Breast epithelium (tissue), 4 donors: ENCODE data around the gene PSAP. TPM values are rescaled to one million over a fixed set of nuclear protein-coding genes. Genes with fewer than 3 reads are reported as not detected.
"Not testable (repeated sequence)": the region's sequence is repeated elsewhere in the genome, so short reads cannot be mapped to it uniquely, and the experiment has no call there.

Experiments
- DNase-seq, 2 donors: peaks; one replicate each; pipeline ENCODE4 v3.0.0-alpha.2; 2019; ENCODE audit warnings: low spot score in 2 of 2
- H3K27ac ChIP-seq, 2 donors: fragments of 200-600 bp; sonication (generic) in 1 of 2; one replicate each; pipeline ENCODE4 v1.5.1; 2016 to 2019; ENCODE audit warnings: mild to moderate bottlenecking in 1 of 2
- H3K27me3 ChIP-seq, 2 donors: fragments of 200-600 bp; sonication (generic) in 1 of 2; one replicate each; pipeline versions ENCODE4 v1.5.1 to v1.6.0; 2017 to 2019; ENCODE audit warnings: control low read depth in 1 of 2, mild to moderate bottlenecking in 1 of 2
- H3K36me3 ChIP-seq: fragments of 200-600 bp; one replicate; pipeline ENCODE4 v1.5.1; 2019
- H3K4me1 ChIP-seq, 2 donors: fragments of 200-600 bp; sonication (generic); one replicate each; pipeline ENCODE4 v1.5.1; 2016 to 2019; ENCODE audit warnings: control low read depth in 1 of 2
- H3K4me3 ChIP-seq, 3 donors: fragments of 200-600 bp; sonication (generic); 1 replicate in 2 of 3; 2 replicates in 1 of 3; pipeline ENCODE4 v1.5.1; 2016 to 2019; ENCODE audit warnings: mild to moderate bottlenecking in 3 of 3, moderate library complexity in 2 of 3
- H3K9me3 ChIP-seq, 2 donors: fragments of 200-600 bp; sonication (generic) in 1 of 2; one replicate each; pipeline ENCODE4 v1.5.1; 2016 to 2019; ENCODE audit warnings: control low read depth in 1 of 2
- CTCF ChIP-seq, 3 donors: fragments of 450-650 bp; IDR thresholded peaks; one replicate each; pipeline ENCODE4 v1.5.1; 2016 to 2017; ENCODE audit warnings: antibody characterized with exemption in 3 of 3, mild to moderate bottlenecking in 3 of 3, moderate library complexity in 3 of 3
- POLR2A ChIP-seq: fragments of 450-650 bp; IDR thresholded peaks from one replicate; pipeline ENCODE4 v1.6.1; 2016; ENCODE audit warnings: antibody characterized with exemption, mild to moderate bottlenecking, moderate library complexity
- POLR2AphosphoS5 ChIP-seq, 3 donors: sonication (generic); formaldehyde crosslinking; IDR thresholded peaks; one replicate each; pipeline ENCODE4 v1.6.1; 2017; ENCODE audit warnings: antibody characterized with exemption in 3 of 3
- intact Hi-C: fragments of 100-400 bp; cut with DNase I; formaldehyde crosslinking; loops from one replicate; pipeline ENCODE4 v1.15.1; 2023; ENCODE audit warnings: low total_unique reads
- total RNA-seq, 3 donors: library from RNA; depleted of rRNA; stranded (reverse); fragments of >200 nt; gene quantifications; one replicate each; pipeline ENCODE4 v1.1.0, GENCODE V29; 2016

PSAP gene
- total RNA-seq, 3 donors from 2014 or later = 623 to 1,873 (median 945) TPM

- intact Hi-C loops = no loop called here
- peak overlapping the region in 1 of 2 donors; percentile 8 for H3K27ac ChIP-seq
Observed at GRCh38 chr10:71878327-71879034, 27.4 kb upstream of the PSAP start.

DNA sequence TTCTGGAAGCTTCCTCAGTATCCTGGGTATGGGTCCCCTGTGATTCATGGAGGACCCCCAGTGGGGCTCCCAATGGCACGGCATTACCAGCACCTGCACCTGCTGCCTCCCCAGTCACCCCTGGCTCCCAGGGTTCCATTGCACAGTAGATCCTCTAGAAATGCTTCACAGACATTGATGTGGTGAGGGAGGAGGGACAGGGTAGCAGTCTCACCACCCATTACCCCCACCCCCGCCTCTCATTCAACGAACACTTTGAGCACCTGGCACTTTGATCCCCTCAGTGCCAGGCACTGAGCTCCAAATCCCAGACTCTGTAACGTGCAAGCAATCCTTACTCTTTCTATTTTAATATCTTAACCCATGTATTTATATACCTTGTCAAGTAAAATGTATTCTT lies 26.8 kb upstream of the PSAP start:
- TF ChIP-seq CTCF (IDR thresholded peaks at IDR 0.05) (no peak), POLR2A (no peak), POLR2AphosphoS5 (IDR thresholded peaks at IDR 0.05) (no peak)
- H3K27me3 ChIP-seq = no peaks in the 10 kb centered on the region
- H3K27ac ChIP-seq = no peak overlapping the region
- no peaks in the 10 kb centered on the region for H3K9me3 ChIP-seq
- intact Hi-C loops = no loop called here
- H3K36me3 ChIP-seq = no peaks in the 10 kb centered on the region
- no peak for DNase-seq
- H3K4me1 ChIP-seq = no peaks in the 10 kb centered on the region
- H3K4me3 ChIP-seq = no peak overlapping the region

More at GRCh38 chr10:71878327-71879034, 27.4 kb upstream of the PSAP start:
- TF ChIP-seq POLR2A (no peak), CTCF (IDR thresholded peaks at IDR 0.05) (no peak), POLR2AphosphoS5 (IDR thresholded peaks at IDR 0.05) (no peak)
- H3K4me1 ChIP-seq = no peaks in the 10 kb centered on the region
- no peaks in the 10 kb centered on the region for H3K36me3 ChIP-seq
- DNase-seq = no peak
- no peak overlapping the region for H3K4me3 ChIP-seq
- no peaks in the 10 kb centered on the region for H3K27me3 ChIP-seq
- H3K9me3 ChIP-seq = no peaks in the 10 kb centered on the region

GRCh38 chr10:71874680-71875354 lies 23.8 kb upstream of the PSAP start:
- intact Hi-C loops, H3K9me3 ChIP-seq, H3K4me3 ChIP-seq, H3K27me3 ChIP-seq, H3K36me3 ChIP-seq, DNase-seq, H3K27ac ChIP-seq, H3K4me1 ChIP-seq: not testable (repeated sequence)

- Histone ChIP-seq H3K27me3 (no peaks in the 10 kb centered on the region), H3K4me3 (no peak overlapping the region), H3K9me3 (no peaks in the 10 kb centered on the region), H3K36me3 (no peaks in the 10 kb centered on the region), H3K27ac (no peak overlapping the region), H3K4me1 (no peaks in the 10 kb centered on the region)
- TF ChIP-seq CTCF (IDR thresholded peaks at IDR 0.05) = no peak
- TF ChIP-seq POLR2AphosphoS5 (IDR thresholded peaks at IDR 0.05) = no peak
- no peak for TF ChIP-seq POLR2A
- DNase-seq = no peak
- intact Hi-C loops = no loop called here
Observed at GRCh38 chr10:71873582-71874211, 22.6 kb upstream of the PSAP start.

- H3K27me3 ChIP-seq, intact Hi-C loops, H3K36me3 ChIP-seq, H3K4me3 ChIP-seq, H3K9me3 ChIP-seq, H3K4me1 ChIP-seq, H3K27ac ChIP-seq, DNase-seq: not testable (repeated sequence)
Observed at GRCh38 chr10:71869601-71870000, 18.6 kb upstream of the PSAP start.

DNA sequence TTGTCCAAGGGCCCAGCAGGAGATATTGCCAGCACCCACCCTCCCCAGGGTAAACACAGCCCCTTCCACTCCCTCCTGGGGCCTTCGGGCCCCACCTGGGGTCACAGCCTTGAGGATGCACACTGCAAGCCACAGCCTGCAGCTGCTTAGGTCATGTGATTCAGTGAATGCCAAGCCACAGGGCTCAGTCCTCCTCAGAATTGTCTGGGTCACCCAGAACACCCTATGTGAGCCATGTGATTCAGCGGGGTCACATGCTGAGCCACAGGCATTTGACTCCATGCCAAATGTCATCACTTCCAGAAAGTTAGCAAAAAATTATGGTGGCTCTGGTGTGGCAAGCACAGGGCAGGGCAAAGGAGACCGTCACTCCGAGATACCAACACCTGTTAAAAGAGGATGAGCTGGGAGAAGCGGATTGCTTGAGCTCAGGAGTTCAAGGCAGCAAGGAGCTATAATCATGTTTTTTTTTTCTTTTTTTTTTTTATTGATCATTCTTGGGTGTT lies 17.2 kb upstream of the PSAP start:
- TF ChIP-seq POLR2AphosphoS5 (IDR thresholded peaks at IDR 0.05) = peak; percentile 51 to 79 (median 71)
- no peak for TF ChIP-seq POLR2A
- TF ChIP-seq CTCF (IDR thresholded peaks at IDR 0.05) = no peak
- Histone ChIP-seq H3K27ac (peak overlapping the region; percentile 48 to 55), H3K27me3 (no peaks in the 10 kb centered on the region), H3K36me3 (no peaks in the 10 kb centered on the region), H3K4me3 (no peak overlapping the region), H3K9me3 (no peaks in the 10 kb centered on the region), H3K4me1 (peaks cover 0 to 3% of the 10 kb centered on the region in 2 donors)
- intact Hi-C loops = no loop called here
- peak in 1 of 2 donors; percentile 79 for DNase-seq
